Muscle of back (tissue), 11 donors: Measurements from ENCODE around the gene SYT9. TPM values are rescaled to one million over a fixed set of nuclear protein-coding genes. Genes with fewer than 3 reads are reported as not detected.
A peak's percentile ranks its signal among the peaks of the same experiment; 100 is the strongest.
"Not testable (repeated sequence)": the region's sequence is repeated elsewhere in the genome, so short reads cannot be mapped to it uniquely, and the experiment has no call there.

Experiments used
- DNase-seq, 3 donors: peaks; one replicate each; pipeline versions ENCODE4 v3.0.0 to v3.0.0-alpha.2; 2013
- polyA plus RNA-seq, 10 donors: library from polyadenylated mRNA; unstranded; fragments of 120-200 nt; gene quantifications; one replicate each; pipeline ENCODE4 v1.2.1, GENCODE V29; 2013; ENCODE audit not compliant: insufficient read length in 10 of 10

The SYT9 gene
- polyA plus RNA-seq, 10 donors: 0.17 to 2.8 (median 0.40) TPM

- DNase-seq: no peak
Measured at GRCh38 chr11:7272373-7272772, 20.7 kb downstream of the SYT9 start.

- DNase-seq: no peak
Measured at GRCh38 chr11:7275133-7275532, 23.4 kb downstream of the SYT9 start.

GRCh38 chr11:7278314-7278917 lies 26.7 kb downstream of the SYT9 start:
- peak in 1 of 3 donors; percentile 5 for DNase-seq

- no peak for DNase-seq
Measured at GRCh38 chr11:7279676-7280075, 28.0 kb downstream of the SYT9 start.

- DNase-seq: no peak
Measured at GRCh38 chr11:7281079-7281478, 29.4 kb downstream of the SYT9 start.

- peak in 2 of 3 donors; percentile 13 to 47 for DNase-seq
Measured at GRCh38 chr11:7281809-7282208, 30.1 kb downstream of the SYT9 start.

GRCh38 chr11:7286178-7286577 lies 34.5 kb downstream of the SYT9 start:
- no peak for DNase-seq

- no peak for DNase-seq
Measured at GRCh38 chr11:7291100-7291829, 39.6 kb downstream of the SYT9 start.

- no peak for DNase-seq
Measured at GRCh38 chr11:7292922-7293321, 41.2 kb downstream of the SYT9 start.

GRCh38 chr11:7299393-7299792 lies 47.7 kb downstream of the SYT9 start:
- no peak for DNase-seq

GRCh38 chr11:7300281-7300680 lies 48.6 kb downstream of the SYT9 start:
- no peak for DNase-seq

- DNase-seq: no peak
Measured at GRCh38 chr11:7303146-7303545, 51.4 kb downstream of the SYT9 start.

- no peak for DNase-seq
Measured at GRCh38 chr11:7306900-7307299, 55.2 kb downstream of the SYT9 start.

- no peak for DNase-seq
Measured at GRCh38 chr11:7307836-7308235, 56.1 kb downstream of the SYT9 start.

GRCh38 chr11:7311903-7312302 lies 60.2 kb downstream of the SYT9 start:
- no peak for DNase-seq

- no peak for DNase-seq
Measured at GRCh38 chr11:7314811-7315604, 63.3 kb downstream of the SYT9 start.

- DNase-seq: peak in 1 of 3 donors; percentile 23
Measured at GRCh38 chr11:7319501-7319900, 67.8 kb downstream of the SYT9 start.

GRCh38 chr11:7320306-7320705 lies 68.6 kb downstream of the SYT9 start:
- peak in 1 of 3 donors; percentile 7 for DNase-seq

- no peak for DNase-seq
Measured at GRCh38 chr11:7321473-7322450, 70.1 kb downstream of the SYT9 start.

GRCh38 chr11:7332451-7332850 lies 80.7 kb downstream of the SYT9 start:
- no peak for DNase-seq

GRCh38 chr11:7332962-7333361 lies 81.3 kb downstream of the SYT9 start:
- no peak for DNase-seq

GRCh38 chr11:7335442-7335841 lies 83.7 kb downstream of the SYT9 start:
- DNase-seq: not testable (repeated sequence)
